Neural cell (in vitro differentiated cells): ENCODE results near the gene INPP4B. TPM values are rescaled to one million over a fixed set of nuclear protein-coding genes. Genes with fewer than 3 reads are reported as not detected.

Experiments used
- H2AFZ ChIP-seq: fragments of 200-600, 300-800 bp; sonication (generic), shearing (Covaris generic); 2 replicates; pipeline ENCODE4 v1.6.0; 2014; ENCODE audit warnings: low read depth, mild to moderate bottlenecking, antibody characterized with exemption, low read length, moderate library complexity
- H3F3A ChIP-seq: fragments of 200-600 bp; shearing (Covaris generic); 2 replicates; pipeline ENCODE4 v1.6.1; 2016; ENCODE audit warnings: mild to moderate bottlenecking, moderate library complexity, mixed read lengths, antibody characterized with exemption, low read length; ENCODE audit not compliant: insufficient read depth, poor library complexity, severe bottlenecking
- H3K27ac ChIP-seq: fragments of 200-600, 300-800 bp; sonication (generic), shearing (Covaris generic); 2 replicates; pipeline ENCODE4 v1.5.1; 2014; ENCODE audit warnings: mild to moderate bottlenecking, low read length, moderate library complexity
- H3K27me3 ChIP-seq: fragments of 300-800, 200-600 bp; sonication (generic), shearing (Covaris generic); 2 replicates; pipeline ENCODE4 v1.6.0; 2014; ENCODE audit warnings: mild to moderate bottlenecking, low read depth, low read length, moderate library complexity; ENCODE audit not compliant: insufficient read depth
- H3K36me3 ChIP-seq: fragments of 300-800, 200-600 bp; sonication (generic), shearing (Covaris generic); 2 replicates; pipeline ENCODE4 v1.5.1; 2014; ENCODE audit warnings: mild to moderate bottlenecking, antibody characterized with exemption, low read length, moderate library complexity; ENCODE audit not compliant: insufficient read depth
- H3K4me2 ChIP-seq: fragments of 300-800, 200-600 bp; sonication (generic), shearing (Covaris generic); 2 replicates; pipeline ENCODE4 v1.6.0; 2014; ENCODE audit warnings: mild to moderate bottlenecking, low read length
- H3K4me3 ChIP-seq: fragments of 300-800, 200-600 bp; sonication (generic), shearing (Covaris generic); 2 replicates; pipeline ENCODE4 v1.5.1; 2014; ENCODE audit warnings: mild to moderate bottlenecking, low read length, moderate library complexity
- H3K79me2 ChIP-seq: fragments of 200-600 bp; shearing (Covaris generic); replicated peaks from 2 replicates; pipeline ENCODE4 v1.6.0; 2014; ENCODE audit warnings: mild to moderate bottlenecking, low read length, moderate library complexity; ENCODE audit not compliant: insufficient read depth
- H3K9ac ChIP-seq: fragments of 300-800, 200-600 bp; sonication (generic), shearing (Covaris generic); 2 replicates; pipeline ENCODE4 v1.6.1; 2016; ENCODE audit warnings: mild to moderate bottlenecking, low read length, mixed read lengths
- H3K9me2 ChIP-seq: fragments of 200-600 bp; shearing (Covaris generic); 2 replicates; pipeline ENCODE4 v1.6.1; 2016; ENCODE audit warnings: mild to moderate bottlenecking, low read length, mixed read lengths; ENCODE audit not compliant: insufficient read depth
- H3K9me3 ChIP-seq: fragments of 200-600, 300-800 bp; sonication (generic), shearing (Covaris generic); 2 replicates; pipeline ENCODE4 v1.6.1; 2016; ENCODE audit warnings: mild to moderate bottlenecking, mixed run types, low read length, moderate library complexity, mixed read lengths
- H4K20me1 ChIP-seq: fragments of 200-600 bp; shearing (Covaris generic); 2 replicates; pipeline ENCODE4 v1.6.1; 2016; ENCODE audit warnings: mild to moderate bottlenecking, mixed run types; ENCODE audit not compliant: insufficient read depth
- EP300 ChIP-seq: fragments of 450-650 bp; conservative IDR thresholded peaks from 2 replicates; pipeline ENCODE4 v1.6.1; 2014; ENCODE audit warnings: antibody characterized with exemption, mild to moderate bottlenecking, moderate library complexity; ENCODE audit not compliant: poor library complexity, severe bottlenecking
- EZH2 ChIP-seq: fragments of 200-600, 300-800 bp; shearing (Covaris generic), sonication (generic); IDR thresholded peaks from 2 replicates; pipeline ENCODE4 v1.6.1; 2014; ENCODE audit warnings: antibody characterized with exemption, low read length, borderline replicate concordance, mild to moderate bottlenecking; ENCODE audit not compliant: insufficient read depth, poor library complexity, severe bottlenecking
- MXI1 ChIP-seq: fragments of 450-650 bp; conservative IDR thresholded peaks from 2 replicates; pipeline ENCODE4 v1.6.1; 2014; ENCODE audit warnings: antibody characterized with exemption, mild to moderate bottlenecking; ENCODE audit not compliant: poor library complexity, severe bottlenecking
- POLR2AphosphoS5 ChIP-seq: IDR thresholded peaks from 2 replicates; pipeline ENCODE4 v1.6.1; 2012
- RAD21 ChIP-seq: fragments of 450-650 bp; conservative IDR thresholded peaks from 2 replicates; pipeline ENCODE4 v1.6.1; 2014; ENCODE audit warnings: antibody characterized with exemption, mild to moderate bottlenecking, moderate library complexity
- SMC3 ChIP-seq: fragments of 450-650 bp; conservative IDR thresholded peaks from 2 replicates; pipeline ENCODE4 v1.6.1; 2014; ENCODE audit warnings: antibody characterized with exemption, mild to moderate bottlenecking, moderate library complexity; ENCODE audit not compliant: poor library complexity
- TAF1 ChIP-seq: IDR thresholded peaks from 2 replicates; pipeline ENCODE4 v1.6.1; 2012; ENCODE audit warnings: low read depth
- polyA plus RNA-seq: library from polyadenylated mRNA; depleted of rRNA; stranded (reverse); fragments of >200 nt; gene quantifications from 2 replicates; pipeline ENCODE4 v1.2.3, GENCODE V29; 2014
- TF ChIP-seq, protein P1 (sequence below): IDR thresholded peaks from 2 replicates; pipeline ENCODE4 v1.6.1; 2012; ENCODE audit warnings: borderline replicate concordance
- TF ChIP-seq, protein P2 (sequence below): fragments of 450-650 bp; IDR thresholded peaks from 2 replicates; pipeline ENCODE4 v1.5.1; 2014; ENCODE audit warnings: antibody characterized with exemption, mild to moderate bottlenecking, moderate library complexity; ENCODE audit not compliant: poor library complexity, severe bottlenecking

Gene INPP4B
- polyA plus RNA-seq, 1 donor from 2014 or later = 0.30 TPM

DNA sequence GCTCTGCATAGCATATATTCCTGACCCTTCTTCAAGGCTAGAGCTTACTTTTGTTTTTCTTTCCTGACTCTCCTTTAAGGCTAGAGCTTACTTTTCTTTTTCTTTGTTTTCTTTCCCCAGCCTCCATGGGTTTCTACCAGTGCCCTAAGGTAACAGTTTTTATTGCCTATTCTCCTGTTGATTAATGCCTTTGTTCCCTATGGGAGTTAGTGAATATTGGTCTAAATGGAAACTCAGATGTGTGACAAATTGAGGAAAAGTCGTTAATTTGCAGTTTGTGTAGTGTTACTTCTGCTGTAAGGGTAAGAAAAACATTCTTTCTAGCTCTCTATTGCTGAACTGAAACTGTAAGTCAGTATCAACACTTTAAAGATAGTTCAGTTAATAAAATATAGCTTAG, 851.0 kb downstream of the INPP4B start:
- Histone ChIP-seq H3K4me2 (no peak overlapping the region), H2AFZ (no peak overlapping the region), H3F3A (no peaks in the 10 kb centered on the region), H3K79me2 (no peaks in the 10 kb centered on the region), H3K9me2 (no peaks in the 10 kb centered on the region), H3K27ac (no peak overlapping the region), H4K20me1 (no peaks in the 10 kb centered on the region), H3K9ac (no peak overlapping the region), H3K27me3 (no peaks in the 10 kb centered on the region), H3K36me3 (no peaks in the 10 kb centered on the region), H3K4me3 (no peak overlapping the region), H3K9me3 (no peaks in the 10 kb centered on the region)
- TF ChIP-seq EP300 (no peak), RAD21 (no peak), POLR2AphosphoS5 (no peak), TAF1 (no peak), EZH2 (no peak)
- TF ChIP-seq, protein P1, sequence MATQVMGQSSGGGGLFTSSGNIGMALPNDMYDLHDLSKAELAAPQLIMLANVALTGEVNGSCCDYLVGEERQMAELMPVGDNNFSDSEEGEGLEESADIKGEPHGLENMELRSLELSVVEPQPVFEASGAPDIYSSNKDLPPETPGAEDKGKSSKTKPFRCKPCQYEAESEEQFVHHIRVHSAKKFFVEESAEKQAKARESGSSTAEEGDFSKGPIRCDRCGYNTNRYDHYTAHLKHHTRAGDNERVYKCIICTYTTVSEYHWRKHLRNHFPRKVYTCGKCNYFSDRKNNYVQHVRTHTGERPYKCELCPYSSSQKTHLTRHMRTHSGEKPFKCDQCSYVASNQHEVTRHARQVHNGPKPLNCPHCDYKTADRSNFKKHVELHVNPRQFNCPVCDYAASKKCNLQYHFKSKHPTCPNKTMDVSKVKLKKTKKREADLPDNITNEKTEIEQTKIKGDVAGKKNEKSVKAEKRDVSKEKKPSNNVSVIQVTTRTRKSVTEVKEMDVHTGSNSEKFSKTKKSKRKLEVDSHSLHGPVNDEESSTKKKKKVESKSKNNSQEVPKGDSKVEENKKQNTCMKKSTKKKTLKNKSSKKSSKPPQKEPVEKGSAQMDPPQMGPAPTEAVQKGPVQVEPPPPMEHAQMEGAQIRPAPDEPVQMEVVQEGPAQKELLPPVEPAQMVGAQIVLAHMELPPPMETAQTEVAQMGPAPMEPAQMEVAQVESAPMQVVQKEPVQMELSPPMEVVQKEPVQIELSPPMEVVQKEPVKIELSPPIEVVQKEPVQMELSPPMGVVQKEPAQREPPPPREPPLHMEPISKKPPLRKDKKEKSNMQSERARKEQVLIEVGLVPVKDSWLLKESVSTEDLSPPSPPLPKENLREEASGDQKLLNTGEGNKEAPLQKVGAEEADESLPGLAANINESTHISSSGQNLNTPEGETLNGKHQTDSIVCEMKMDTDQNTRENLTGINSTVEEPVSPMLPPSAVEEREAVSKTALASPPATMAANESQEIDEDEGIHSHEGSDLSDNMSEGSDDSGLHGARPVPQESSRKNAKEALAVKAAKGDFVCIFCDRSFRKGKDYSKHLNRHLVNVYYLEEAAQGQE = no peak
- TF ChIP-seq, protein P2, sequence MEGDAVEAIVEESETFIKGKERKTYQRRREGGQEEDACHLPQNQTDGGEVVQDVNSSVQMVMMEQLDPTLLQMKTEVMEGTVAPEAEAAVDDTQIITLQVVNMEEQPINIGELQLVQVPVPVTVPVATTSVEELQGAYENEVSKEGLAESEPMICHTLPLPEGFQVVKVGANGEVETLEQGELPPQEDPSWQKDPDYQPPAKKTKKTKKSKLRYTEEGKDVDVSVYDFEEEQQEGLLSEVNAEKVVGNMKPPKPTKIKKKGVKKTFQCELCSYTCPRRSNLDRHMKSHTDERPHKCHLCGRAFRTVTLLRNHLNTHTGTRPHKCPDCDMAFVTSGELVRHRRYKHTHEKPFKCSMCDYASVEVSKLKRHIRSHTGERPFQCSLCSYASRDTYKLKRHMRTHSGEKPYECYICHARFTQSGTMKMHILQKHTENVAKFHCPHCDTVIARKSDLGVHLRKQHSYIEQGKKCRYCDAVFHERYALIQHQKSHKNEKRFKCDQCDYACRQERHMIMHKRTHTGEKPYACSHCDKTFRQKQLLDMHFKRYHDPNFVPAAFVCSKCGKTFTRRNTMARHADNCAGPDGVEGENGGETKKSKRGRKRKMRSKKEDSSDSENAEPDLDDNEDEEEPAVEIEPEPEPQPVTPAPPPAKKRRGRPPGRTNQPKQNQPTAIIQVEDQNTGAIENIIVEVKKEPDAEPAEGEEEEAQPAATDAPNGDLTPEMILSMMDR = no peak

DNA sequence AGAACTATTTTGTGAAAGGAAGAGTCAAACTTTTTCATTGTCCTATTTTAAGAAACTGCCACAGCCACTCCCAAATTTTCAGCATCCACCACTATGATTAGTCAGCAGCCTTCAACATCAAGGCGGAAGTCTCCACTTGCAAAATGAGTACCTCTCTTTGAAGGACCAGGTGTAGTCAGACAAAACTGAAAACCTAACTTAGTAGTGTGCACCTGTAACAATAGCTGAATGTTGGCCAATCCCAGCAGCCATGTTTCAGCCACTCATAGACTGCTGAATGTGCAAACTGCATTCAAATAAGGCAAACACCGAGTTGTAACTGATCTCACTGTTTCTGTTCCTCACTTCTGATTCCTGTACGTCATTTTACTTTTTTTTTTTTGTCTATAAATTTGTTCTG, 868.7 kb downstream of the INPP4B start:
- no peak overlapping the region for H2AFZ ChIP-seq
- H3K9me2 ChIP-seq = no peaks in the 10 kb centered on the region
- TF ChIP-seq TAF1 (no peak), POLR2AphosphoS5 (no peak), EZH2 (no peak), RAD21 (no peak), MXI1 (no peak), SMC3 (no peak), EP300 (no peak)
- TF ChIP-seq, protein P1 = no peak
- TF ChIP-seq, protein P2 = no peak

More for the DNA sequence above, 868.7 kb downstream of the INPP4B start:
- Histone ChIP-seq H3K9ac (no peak overlapping the region), H3K27ac (no peak overlapping the region), H3K9me3 (no peaks in the 10 kb centered on the region), H3K79me2 (no peaks in the 10 kb centered on the region), H3K4me2 (no peak overlapping the region), H3F3A (no peaks in the 10 kb centered on the region), H3K36me3 (no peaks in the 10 kb centered on the region), H3K4me3 (no peak overlapping the region), H3K27me3 (no peaks in the 10 kb centered on the region), H4K20me1 (no peaks in the 10 kb centered on the region)
